K562 (cell line): ENCODE measurements around the gene PSORS1C2. TPM values are rescaled to one million over a fixed set of nuclear protein-coding genes. Genes with fewer than 3 reads are reported as not detected.

Experiments used
- C11orf30 ChIP-seq: fragments of 450-650 bp; IDR thresholded peaks from 2 replicates; pipeline ENCODE4 v1.6.1; 2016; ENCODE audit warnings: low read depth, mild to moderate bottlenecking
- CSDE1 ChIP-seq, 2 experiments: fragments of 450-650 bp; IDR thresholded peaks; 2 replicates each; pipeline ENCODE4 v1.6.1; 2016; ENCODE audit warnings: mild to moderate bottlenecking in 1 of 2
- CTBP1 ChIP-seq: fragments of 450-650 bp; IDR thresholded peaks from 2 replicates; pipeline ENCODE4 v1.6.1; 2016; ENCODE audit warnings: borderline replicate concordance
- FOXA3 ChIP-seq, 2 experiments: fragments of 450-650 bp in 1 of 2; sonication (generic) in 1 of 2; formaldehyde crosslinking; IDR thresholded peaks in 1 of 2; conservative IDR thresholded peaks in 1 of 2; 2 replicates each; pipeline versions ENCODE4 v1.4.0 to v1.8.0; 2020 to 2022; ENCODE audit warnings: mild to moderate bottlenecking in 2 of 2, missing genetic modification reagents in 1 of 2
- MYBL2 ChIP-seq, 2 experiments: fragments of 450-650 bp in 1 of 2; sonication (generic) in 1 of 2; formaldehyde crosslinking in 1 of 2; IDR thresholded peaks; 2 replicates each; pipeline versions ENCODE4 v1.6.1 to v1.8.1; 2017 to 2022; ENCODE audit warnings: borderline replicate concordance in 1 of 2, inconsistent platforms in 1 of 2, low read depth in 1 of 2, mild to moderate bottlenecking in 1 of 2, missing genetic modification reagents in 1 of 2, moderate library complexity in 1 of 2
- PHF20 ChIP-seq: fragments of 450-650 bp; IDR thresholded peaks from 2 replicates; pipeline ENCODE4 v1.6.1; 2018; ENCODE audit not compliant: partially characterized antibody
- RB1 ChIP-seq: fragments of 450-650 bp; IDR thresholded peaks from 2 replicates; pipeline ENCODE4 v1.6.1; 2017; ENCODE audit warnings: low read depth, mild to moderate bottlenecking
- SP2 ChIP-seq: IDR thresholded peaks from 2 replicates; pipeline ENCODE4 v1.6.1; 2011; ENCODE audit warnings: mild to moderate bottlenecking, low read depth, low read length, moderate library complexity; ENCODE audit not compliant: poor library complexity, severe bottlenecking; ENCODE audit errors: extremely low read depth
- STAT5B ChIP-seq: fragments of 250-450 bp; sonication (Bioruptor Pico); IDR thresholded peaks from 2 replicates; pipeline ENCODE4 v1.8.0; 2021; ENCODE audit warnings: mild to moderate bottlenecking, inconsistent platforms
- TAF9B ChIP-seq: fragments of 450-650 bp; IDR thresholded peaks from 2 replicates; pipeline ENCODE4 v1.6.1; 2018; ENCODE audit warnings: mild to moderate bottlenecking; ENCODE audit not compliant: partially characterized antibody
- TEAD1 ChIP-seq, 2 experiments: fragments of 450-650 bp in 1 of 2; sonication (generic) in 1 of 2; formaldehyde crosslinking; IDR thresholded peaks; 2 replicates each; pipeline versions ENCODE4 v1.4.0 to v1.8.0; 2020 to 2022; ENCODE audit warnings: mild to moderate bottlenecking in 2 of 2, missing genetic modification reagents in 1 of 2
- ZBTB1 ChIP-seq: sonication (generic); formaldehyde crosslinking; IDR thresholded peaks from 2 replicates; pipeline ENCODE4 v1.8.1; 2023; ENCODE audit warnings: missing genetic modification reagents, low read depth, mild to moderate bottlenecking, borderline replicate concordance
- ZBTB8A ChIP-seq: fragments of 450-650 bp; IDR thresholded peaks from 2 replicates; pipeline ENCODE4 v1.6.1; 2018; ENCODE audit warnings: mild to moderate bottlenecking, moderate library complexity; ENCODE audit not compliant: partially characterized antibody
- ZNF589 ChIP-seq: fragments of 200-800 bp; sonication (Bioruptor generic); IDR thresholded peaks from 2 replicates; pipeline ENCODE4 v1.6.1; 2016; ENCODE audit warnings: low read depth, missing genetic modification characterization, missing compliant biosample characterization
- polyA plus RNA-seq, 8 experiments: library from polyadenylated mRNA; depleted of rRNA in 4 of 8; stranded (reverse) in 5 of 8; unstranded in 3 of 8; fragments of >200 nt; fragmentation: Nextera tagmentation in 2 of 8; fragmentation: Illumina TruSeq in 1 of 8; extraction: Ambion mirVana in 2 of 8; extraction: Trizol in 1 of 8; gene quantifications; 2 replicates each; pipeline versions ENCODE4 v1.2.1 to v1.2.3, GENCODE V29; 2011 to 2014; ENCODE audit warnings: inconsistent platforms in 1 of 8, missing spikeins in 1 of 8
- total RNA-seq, 7 experiments: library from RNA; depleted of rRNA in 6 of 7; stranded (reverse); fragments of >200 nt in 6 of 7; fragmentation: Illumina TruSeq in 2 of 7; extraction: Trizol in 2 of 7; gene quantifications; 2 replicates each; pipeline versions ENCODE4 v1.2.1 to v1.2.3, GENCODE V29; 2011 to 2021; ENCODE audit warnings: low replicate concordance in 1 of 7
- TF ChIP-seq, protein P1 (sequence below), 2 experiments: IDR thresholded peaks in 1 of 2; conservative IDR thresholded peaks in 1 of 2; 2 replicates each; pipeline ENCODE4 v1.6.1; 2016; ENCODE audit warnings: low read depth in 2 of 2, mild to moderate bottlenecking in 1 of 2, missing compliant biosample characterization in 1 of 2, missing genetic modification characterization in 1 of 2, moderate library complexity in 1 of 2
- TF ChIP-seq, protein P2 (sequence below): fragments of 450-650 bp; formaldehyde crosslinking; IDR thresholded peaks from 2 replicates; pipeline ENCODE4 v1.4.0; 2020; ENCODE audit warnings: mild to moderate bottlenecking, moderate library complexity

The PSORS1C2 gene
- total and polyA plus RNA-seq, 9 of the 15 experiments (the other 6 are each of a cell fraction or from before 2014, with no cell fraction given), result not detected

DNA sequence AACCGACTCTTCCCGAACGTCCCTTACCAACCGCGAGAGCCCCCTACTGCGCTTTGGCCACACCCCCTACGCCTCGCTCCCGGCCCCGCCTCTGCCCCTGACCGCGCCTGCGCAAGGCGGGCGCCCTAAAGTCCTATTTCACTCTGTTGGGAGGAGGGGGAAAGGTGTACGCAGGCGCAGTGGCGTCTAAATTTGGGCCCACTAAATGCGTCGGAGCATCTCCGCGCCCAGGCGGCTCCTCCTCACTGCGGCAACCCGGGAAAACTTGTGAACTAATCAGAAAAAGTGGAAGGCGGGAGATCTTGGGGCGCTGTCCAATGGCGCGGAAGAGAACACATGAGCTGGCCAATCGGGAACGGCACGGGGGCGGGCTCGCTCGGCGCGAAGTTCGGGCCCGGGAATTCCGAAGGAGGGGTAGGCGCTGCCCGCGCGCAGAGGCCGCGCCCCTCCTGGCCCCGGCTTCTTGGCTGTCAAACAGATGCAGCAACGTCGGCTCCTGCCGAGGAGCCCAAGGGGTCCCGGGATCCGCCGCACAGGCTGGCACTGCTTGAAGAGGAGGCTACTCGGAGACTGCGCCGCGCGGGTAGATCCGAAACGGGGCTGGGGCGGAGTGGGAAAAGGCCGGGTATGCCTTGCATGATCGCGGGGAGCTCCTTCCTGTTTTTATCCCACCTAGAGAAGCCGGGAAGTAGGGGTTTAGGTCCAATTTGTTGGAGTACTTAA lies 19.4 kb upstream of the PSORS1C2 start, which contains the start of gene TCF19 (continued):
- TF ChIP-seq, protein P1, sequence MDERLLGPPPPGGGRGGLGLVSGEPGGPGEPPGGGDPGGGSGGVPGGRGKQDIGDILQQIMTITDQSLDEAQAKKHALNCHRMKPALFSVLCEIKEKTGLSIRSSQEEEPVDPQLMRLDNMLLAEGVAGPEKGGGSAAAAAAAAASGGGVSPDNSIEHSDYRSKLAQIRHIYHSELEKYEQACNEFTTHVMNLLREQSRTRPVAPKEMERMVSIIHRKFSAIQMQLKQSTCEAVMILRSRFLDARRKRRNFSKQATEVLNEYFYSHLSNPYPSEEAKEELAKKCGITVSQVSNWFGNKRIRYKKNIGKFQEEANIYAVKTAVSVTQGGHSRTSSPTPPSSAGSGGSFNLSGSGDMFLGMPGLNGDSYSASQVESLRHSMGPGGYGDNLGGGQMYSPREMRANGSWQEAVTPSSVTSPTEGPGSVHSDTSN (CRISPR knock-in tag; IDR thresholded peaks at IDR 0.05; ENCODE audit: low read depth), result no peak; the same call in 1 of the 2 replicates
- TF ChIP-seq, protein P1 (tag; conservative IDR thresholded peaks at IDR 0.05; ENCODE audit: low read depth), result no peak
- peak; percentile 89 for TF ChIP-seq SP2
- no peak for TF ChIP-seq ZBTB8A
- TF ChIP-seq C11orf30, result peak; percentile 68; the same call in 1 of the 2 replicates
- no peak for TF ChIP-seq CSDE1 (IDR thresholded peaks at IDR 0.05)
- no peak for TF ChIP-seq ZBTB1
- peak; percentile 98 for TF ChIP-seq RB1
- TF ChIP-seq CTBP1, result peak; percentile 96
- peak; percentile 82 to 96; a peak in 3 of 4 replicates for TF ChIP-seq TEAD1 (CRISPR knock-in tag; IDR thresholded peaks at IDR 0.05)
- TF ChIP-seq, protein P2, sequence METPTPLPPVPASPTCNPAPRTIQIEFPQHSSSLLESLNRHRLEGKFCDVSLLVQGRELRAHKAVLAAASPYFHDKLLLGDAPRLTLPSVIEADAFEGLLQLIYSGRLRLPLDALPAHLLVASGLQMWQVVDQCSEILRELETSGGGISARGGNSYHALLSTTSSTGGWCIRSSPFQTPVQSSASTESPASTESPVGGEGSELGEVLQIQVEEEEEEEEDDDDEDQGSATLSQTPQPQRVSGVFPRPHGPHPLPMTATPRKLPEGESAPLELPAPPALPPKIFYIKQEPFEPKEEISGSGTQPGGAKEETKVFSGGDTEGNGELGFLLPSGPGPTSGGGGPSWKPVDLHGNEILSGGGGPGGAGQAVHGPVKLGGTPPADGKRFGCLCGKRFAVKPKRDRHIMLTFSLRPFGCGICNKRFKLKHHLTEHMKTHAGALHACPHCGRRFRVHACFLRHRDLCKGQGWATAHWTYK, result no peak
- TF ChIP-seq TAF9B, result no peak
- TF ChIP-seq PHF20, result peak; percentile 47
- TF ChIP-seq ZNF589, result no peak
- no peak for TF ChIP-seq FOXA3 (CRISPR knock-in tag; conservative IDR thresholded peaks at IDR 0.05 in 1 of 2, IDR thresholded peaks at IDR 0.05 in 1 of 2)
- no peak; the same call in 1 of the 2 replicates for TF ChIP-seq MYBL2 (IDR thresholded peaks at IDR 0.05; ENCODE audit: low read depth)
- TF ChIP-seq MYBL2 (CRISPR knock-in tag; IDR thresholded peaks at IDR 0.05; ENCODE audit: borderline replicate concordance), result no peak
- no peak for TF ChIP-seq STAT5B (CRISPR knock-in tag)
